ENCODE results near the gene JAK3.

Gene JAK3

GRCh38 chr19:17877696-17878095, 29.9 kb upstream of the JAK3 start:
- TF ChIP-seq TAF1 (IDR thresholded peaks at IDR 0.05; ENCODE audit: borderline replicate concordance, insufficient read depth, low read length) (no peak), POLR2AphosphoS5 (IDR thresholded peaks at IDR 0.05; ENCODE audit: low read depth, low read length) (no peak), REST (IDR thresholded peaks at IDR 0.05; ENCODE audit: insufficient read depth in 1 of 2, low read depth in 2 of 2, low read length in 2 of 2) (no peak), SIN3A (IDR thresholded peaks at IDR 0.05; ENCODE audit: borderline replicate concordance, insufficient read depth, low read length) (no peak), FOXP2 (optimal IDR thresholded peaks at IDR 0.05; ENCODE audit: borderline replicate concordance, extremely low read depth, extremely low read length, insufficient read depth) (no peak)

- TF ChIP-seq REST (IDR thresholded peaks at IDR 0.05; ENCODE audit: insufficient read depth in 1 of 2, low read depth in 2 of 2, low read length in 2 of 2) (no peak), FOXP2 (optimal IDR thresholded peaks at IDR 0.05; ENCODE audit: borderline replicate concordance, extremely low read depth, extremely low read length, insufficient read depth) (no peak), TAF1 (IDR thresholded peaks at IDR 0.05; ENCODE audit: borderline replicate concordance, insufficient read depth, low read length) (no peak), SIN3A (IDR thresholded peaks at IDR 0.05; ENCODE audit: borderline replicate concordance, insufficient read depth, low read length) (no peak), POLR2AphosphoS5 (IDR thresholded peaks at IDR 0.05; ENCODE audit: low read depth, low read length) (no peak)
Measured at GRCh38 chr19:17874758-17875135, 27.0 kb upstream of the JAK3 start.

GRCh38 chr19:17873786-17874757, 26.3 kb upstream of the JAK3 start:
- TF ChIP-seq FOXP2 (optimal IDR thresholded peaks at IDR 0.05; ENCODE audit: borderline replicate concordance, extremely low read depth, extremely low read length, insufficient read depth) (no peak), REST (IDR thresholded peaks at IDR 0.05; ENCODE audit: insufficient read depth in 1 of 2, low read depth in 2 of 2, low read length in 2 of 2) (no peak), TAF1 (IDR thresholded peaks at IDR 0.05; ENCODE audit: borderline replicate concordance, insufficient read depth, low read length) (no peak), SIN3A (IDR thresholded peaks at IDR 0.05; ENCODE audit: borderline replicate concordance, insufficient read depth, low read length) (no peak), POLR2AphosphoS5 (IDR thresholded peaks at IDR 0.05; ENCODE audit: low read depth, low read length) (no peak)

GRCh38 chr19:17872251-17873001, 24.6 kb upstream of the JAK3 start:
- no peak for TF ChIP-seq POLR2AphosphoS5 (IDR thresholded peaks at IDR 0.05; ENCODE audit: low read depth, low read length)
- no peak for TF ChIP-seq TAF1 (IDR thresholded peaks at IDR 0.05; ENCODE audit: borderline replicate concordance, insufficient read depth, low read length)
- TF ChIP-seq SIN3A (IDR thresholded peaks at IDR 0.05; ENCODE audit: borderline replicate concordance, insufficient read depth, low read length) = no peak
- TF ChIP-seq REST (IDR thresholded peaks at IDR 0.05; ENCODE audit: insufficient read depth in 1 of 2, low read depth in 2 of 2, low read length in 2 of 2) = no peak
- no peak for TF ChIP-seq FOXP2 (optimal IDR thresholded peaks at IDR 0.05; ENCODE audit: borderline replicate concordance, extremely low read depth, extremely low read length, insufficient read depth)

Measured in PFSK-1 (cell line).